ENCODE results near the gene TUBG2.
"Not testable (repeated sequence)": the region's sequence is repeated elsewhere in the genome, so short reads cannot be mapped to it uniquely, and the experiment has no call there.

TUBG2 gene

DNA sequence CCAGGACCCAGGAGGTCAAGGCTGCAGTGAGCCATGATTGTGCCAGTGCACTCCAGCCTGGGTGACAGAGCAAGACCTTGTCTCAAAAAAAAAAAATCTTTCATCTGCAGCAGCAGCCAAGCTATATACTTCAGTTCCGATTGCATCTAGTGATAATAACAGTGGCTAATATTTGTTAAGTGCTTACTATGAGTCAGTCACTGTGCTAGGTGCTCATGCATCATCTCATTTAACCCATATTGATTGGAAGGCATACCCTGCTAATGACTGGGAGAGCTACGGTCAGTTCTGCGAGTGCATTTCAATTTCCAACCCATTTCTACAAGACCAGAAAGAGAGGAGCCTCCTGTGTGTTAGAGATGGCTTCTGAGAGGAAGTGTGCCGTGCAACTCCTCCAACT is 7.7 kb upstream of the TUBG2 start:
- Histone ChIP-seq H3K9me3 (replicated peaks in 1 of 11) (no peaks in the 10 kb centered on the region), H4K20me1 (no peaks in the 10 kb centered on the region), H3K4me3 (no peak overlapping the region), H3K4me2 (no peak overlapping the region), H3K4me1 (peaks cover 3 to 32% (median 27%) of the 10 kb centered on the region in 10 experiments; a peak in 17 of 20 replicates), H3K36me3 (no peaks in the 10 kb centered on the region), H3K27ac (no peak overlapping the region), H3K9ac (no peak overlapping the region), H3K27me3 (peaks cover 0 to 8% (median 0%) of the 10 kb centered on the region in 11 experiments; a peak in 2 of 22 replicates)
- no peak for TF ChIP-seq Cebpa-rat (IDR thresholded peaks at IDR 0.05)

- Histone ChIP-seq H3K27me3 (peaks cover 0 to 8% (median 0%) of the 10 kb centered on the region in 11 experiments; a peak in 2 of 22 replicates), H3K4me2 (no peak overlapping the region), H3K36me3 (no peaks in the 10 kb centered on the region), H4K20me1 (no peaks in the 10 kb centered on the region), H3K27ac (no peak overlapping the region), H3K4me1 (peaks cover 0 to 14% (median 9%) of the 10 kb centered on the region in 10 experiments; a peak in 14 of 20 replicates), H3K9ac (no peak overlapping the region), H3K4me3 (no peak overlapping the region), H3K9me3 (replicated peaks in 1 of 11) (peaks cover 0 to 7% (median 0%) of the 10 kb centered on the region in 11 experiments; a peak in 3 of 22 replicates)
- TF ChIP-seq Cebpa-rat (IDR thresholded peaks at IDR 0.05) = no peak
Measured at GRCh38 chr17:42653179-42654124, 5.6 kb upstream of the TUBG2 start.

- H3K36me3 ChIP-seq = no peaks in the 10 kb centered on the region
- TF ChIP-seq Cebpa-rat (IDR thresholded peaks at IDR 0.05) = no peak
- H3K4me2 ChIP-seq = peak overlapping the region in 9 of 11 experiments; percentile 6 to 56 (median 32); a peak in 14 of 22 replicates
- H3K4me1 ChIP-seq = peaks cover 10 to 28% (median 21%) of the 10 kb centered on the region in 10 experiments; a peak in 19 of 20 replicates
- no peak overlapping the region for H3K4me3 ChIP-seq
- H3K9ac ChIP-seq = no peak overlapping the region
- H3K27ac ChIP-seq = no peak overlapping the region
- H3K27me3 ChIP-seq = peaks cover 0 to 8% (median 0%) of the 10 kb centered on the region in 11 experiments; a peak in 1 of 22 replicates
- peaks cover 0 to 8% (median 0%) of the 10 kb centered on the region in 11 experiments; a peak in 3 of 22 replicates for H3K9me3 ChIP-seq (replicated peaks in 1 of 11)
- no peaks in the 10 kb centered on the region for H4K20me1 ChIP-seq
Measured at GRCh38 chr17:42655528-42655927, 3.6 kb upstream of the TUBG2 start.

DNA sequence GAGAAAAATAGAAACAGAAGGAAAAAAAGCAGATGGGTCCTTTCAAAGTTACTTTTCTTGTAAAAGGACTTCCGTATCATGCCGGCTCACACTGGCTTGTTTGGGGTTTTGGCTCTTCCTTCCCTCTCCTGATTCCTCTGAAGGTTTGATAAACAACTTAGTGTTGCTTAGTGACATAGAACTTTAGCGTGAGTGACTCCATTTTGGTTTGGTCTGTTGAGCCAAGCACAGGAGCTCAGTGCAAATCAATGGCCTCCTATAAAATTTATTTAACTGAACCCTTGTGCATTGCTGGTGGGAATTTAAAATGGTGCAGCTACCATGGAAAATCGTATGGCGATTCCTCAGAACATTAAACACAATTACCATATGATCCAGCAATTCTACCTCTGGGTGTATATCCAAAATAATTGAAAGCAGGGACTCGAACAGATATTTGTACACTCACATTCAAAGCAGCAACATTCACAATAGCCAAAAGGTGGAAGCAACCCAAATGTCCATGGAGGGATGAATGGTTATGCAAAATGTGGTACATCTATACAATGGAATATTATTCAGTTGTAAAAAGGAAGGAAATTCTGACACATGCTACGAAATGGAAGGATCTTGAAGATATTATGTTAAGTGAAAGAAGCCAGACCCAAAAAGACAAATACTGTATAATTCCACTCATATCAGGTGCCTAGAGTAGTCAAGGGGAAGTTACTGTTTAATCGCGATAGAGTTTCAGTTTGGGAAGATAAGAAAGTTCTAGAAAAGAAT is 1.1 kb upstream of the TUBG2 start:
- Histone ChIP-seq H3K4me3 (no peak overlapping the region), H3K27ac (no peak overlapping the region)
- no peak for TF ChIP-seq Cebpa-rat (IDR thresholded peaks at IDR 0.05)

DNA sequence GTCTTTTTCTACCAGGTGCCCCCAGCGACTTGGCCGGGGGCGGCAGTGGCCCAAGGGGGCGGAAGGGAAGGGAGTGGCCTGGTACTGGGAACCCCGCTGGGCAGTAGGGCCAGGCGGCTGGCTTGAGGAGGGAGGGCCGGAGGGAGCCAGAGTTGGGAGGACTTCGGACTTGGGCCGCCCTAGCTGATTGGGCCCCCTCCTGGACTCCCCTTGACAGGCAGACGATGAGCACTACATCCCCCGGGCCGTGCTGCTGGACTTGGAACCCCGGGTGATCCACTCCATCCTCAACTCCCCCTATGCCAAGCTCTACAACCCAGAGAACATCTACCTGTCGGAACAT is 819 bp downstream of the TUBG2 start:
- Histone ChIP-seq H3K4me2 (peak overlapping the region; percentile 87 to 100 (median 98); a peak in 18 of 22 replicates), H3K9ac (peak overlapping the region in 3 of 11 experiments; percentile 76 to 79 (median 79); a peak in 5 of 22 replicates), H3K4me1 (peaks cover 13 to 28% (median 21%) of the 10 kb centered on the region in 10 experiments; a peak in 19 of 20 replicates), H3K4me3 (peak overlapping the region in 8 of 10 experiments; percentile 64 to 87 (median 71); a peak in 10 of 20 replicates), H3K36me3 (peaks cover 4 to 32% (median 14%) of the 10 kb centered on the region in 11 experiments; a peak in 12 of 22 replicates)
- not testable (repeated sequence) for H3K27me3 ChIP-seq; H4K20me1 ChIP-seq; H3K9me3 ChIP-seq (replicated peaks in 1 of 11); H3K27ac ChIP-seq

More for the DNA sequence above, 1.1 kb upstream of the TUBG2 start:
- Histone ChIP-seq H3K4me1 (peaks cover 13 to 28% (median 21%) of the 10 kb centered on the region in 10 experiments; a peak in 19 of 20 replicates), H3K4me2 (peak overlapping the region in 5 of 11 experiments; percentile 87 to 100 (median 98); a peak in 3 of 22 replicates), H3K27me3 (peaks cover 0 to 8% (median 0%) of the 10 kb centered on the region in 11 experiments; a peak in 1 of 22 replicates), H3K9ac (no peak overlapping the region), H3K36me3 (peaks cover 0 to 17% (median 6%) of the 10 kb centered on the region in 11 experiments; a peak in 10 of 22 replicates), H4K20me1 (no peaks in the 10 kb centered on the region), H3K9me3 (replicated peaks in 1 of 11) (peaks cover 0 to 8% (median 0%) of the 10 kb centered on the region in 11 experiments; a peak in 3 of 22 replicates)

GRCh38 chr17:42660692-42661345 is 1.7 kb downstream of the TUBG2 start:
- peak overlapping the region in 5 of 11 experiments; percentile 17 to 68 (median 40); a peak in 7 of 22 replicates for H3K4me2 ChIP-seq
- H3K27me3 ChIP-seq = no peaks in the 10 kb centered on the region
- no peak overlapping the region for H3K9ac ChIP-seq

DNA sequence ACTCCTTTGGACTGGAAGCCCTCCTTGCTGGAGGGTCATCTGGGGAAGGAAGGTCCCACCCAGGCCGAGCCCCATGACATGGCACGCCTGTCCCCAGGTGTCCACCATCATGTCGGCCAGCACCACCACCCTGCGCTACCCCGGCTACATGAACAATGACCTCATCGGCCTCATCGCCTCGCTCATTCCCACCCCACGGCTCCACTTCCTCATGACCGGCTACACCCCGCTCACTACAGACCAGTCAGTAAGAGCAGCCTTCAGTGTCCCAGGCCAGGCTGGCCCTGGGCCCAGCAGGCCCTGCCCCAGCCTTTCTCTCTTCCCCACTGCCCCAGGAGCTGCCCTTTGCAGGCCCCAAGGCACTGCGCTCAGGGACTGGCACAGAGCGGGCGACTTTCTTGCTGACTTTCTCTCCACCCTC is 6.5 kb downstream of the TUBG2 start:
- no peaks in the 10 kb centered on the region for H3K9me3 ChIP-seq (replicated peaks in 1 of 11)
- H4K20me1 ChIP-seq = peaks cover 8 to 45% (median 16%) of the 10 kb centered on the region in 11 experiments; a peak in 19 of 22 replicates
- no peak overlapping the region for H3K4me3 ChIP-seq
- H3K9ac ChIP-seq = no peak overlapping the region
- TF ChIP-seq Cebpa-rat (IDR thresholded peaks at IDR 0.05) = no peak
- H3K4me1 ChIP-seq = peaks cover 0 to 20% (median 5%) of the 10 kb centered on the region in 10 experiments; a peak in 11 of 20 replicates
- no peak overlapping the region for H3K4me2 ChIP-seq
- peaks cover 15 to 20% (median 20%) of the 10 kb centered on the region in 11 experiments for H3K27me3 ChIP-seq
- peaks cover 41 to 86% (median 51%) of the 10 kb centered on the region in 11 experiments for H3K36me3 ChIP-seq
- no peak overlapping the region for H3K27ac ChIP-seq

More at GRCh38 chr17:42660692-42661345, 1.7 kb downstream of the TUBG2 start:
- Histone ChIP-seq H3K4me3 (no peak overlapping the region), H3K27ac (no peak overlapping the region), H3K9me3 (replicated peaks in 1 of 11) (peaks cover 0 to 8% (median 0%) of the 10 kb centered on the region in 11 experiments; a peak in 3 of 22 replicates), H3K4me1 (peaks cover 12 to 23% (median 16%) of the 10 kb centered on the region in 10 experiments; a peak in 19 of 20 replicates), H4K20me1 (peaks cover 0 to 4% (median 0%) of the 10 kb centered on the region in 11 experiments; a peak in 1 of 22 replicates), H3K36me3 (peaks cover 9 to 41% (median 18%) of the 10 kb centered on the region in 11 experiments; a peak in 19 of 22 replicates)
- TF ChIP-seq Cebpa-rat (IDR thresholded peaks at IDR 0.05) = no peak

DNA sequence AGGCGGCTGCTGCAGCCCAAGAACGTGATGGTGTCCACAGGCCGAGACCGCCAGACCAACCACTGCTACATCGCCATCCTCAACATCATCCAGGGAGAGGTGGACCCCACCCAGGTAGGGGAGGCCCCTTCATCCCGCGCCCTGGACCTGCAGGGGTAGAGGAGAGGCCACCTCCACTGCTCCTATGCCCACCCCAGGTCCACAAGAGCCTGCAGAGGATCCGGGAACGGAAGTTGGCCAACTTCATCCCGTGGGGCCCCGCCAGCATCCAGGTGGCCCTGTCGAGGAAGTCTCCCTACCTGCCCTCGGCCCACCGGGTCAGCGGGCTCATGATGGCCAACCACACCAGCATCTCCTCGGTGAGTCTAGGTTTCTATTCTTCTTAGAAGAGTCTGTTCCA is 7.0 kb downstream of the TUBG2 start:
- peaks cover 0 to 22% (median 9%) of the 10 kb centered on the region in 10 experiments; a peak in 15 of 20 replicates for H3K4me1 ChIP-seq
- H3K9me3 ChIP-seq (replicated peaks in 1 of 11); H3K27ac ChIP-seq; H3K9ac ChIP-seq; H3K4me2 ChIP-seq; H3K4me3 ChIP-seq: not testable (repeated sequence)
- H3K36me3 ChIP-seq = peaks cover 45 to 89% (median 55%) of the 10 kb centered on the region in 11 experiments
- H3K27me3 ChIP-seq = peaks cover 20 to 26% (median 25%) of the 10 kb centered on the region in 11 experiments
- H4K20me1 ChIP-seq = peaks cover 13 to 50% (median 21%) of the 10 kb centered on the region in 11 experiments; a peak in 19 of 22 replicates
